ENCODE measurements around the gene ZFP69. TPM values are rescaled to one million over a fixed set of nuclear protein-coding genes. Genes with fewer than 3 reads are reported as not detected.
A peak's percentile ranks its signal among the peaks of the same experiment; 100 is the strongest.

ZFP69 gene
- total RNA-seq, 2 experiments from 2014 or later, result 4.3 to 5.6 TPM

GRCh38 chr1:40449684-40450494, 27.2 kb upstream of the ZFP69 start, which contains the start of gene ZFP69B:
Gene ZFP69B, plus strand, starts transcription at chr1:40450476. Its CDS starts 486 bp downstream, at chr1:40450962.
- CTCF ChIA-PET (ENCODE audit: unreplicated experiment), result interaction anchor here (0.7 to 1.3 kb wide), 3 partner anchors 12 to 376 kb away, joined by 3 read pairs; no protein-coding TSS in a partner anchor
- no TSS peak for BruUV-seq (replicated peaks)
- peaks cover 23% of the 10 kb centered on the region; the same call in 1 of the 2 replicates for H3K79me2 ChIP-seq (ENCODE audit: insufficient read depth, low read depth, low read length)

GRCh38 chr1:40450495-40451237, 26.4 kb upstream of the ZFP69 start:
- H4K20me1 ChIP-seq (ENCODE audit: insufficient read depth, low read length), result no peaks in the 10 kb centered on the region
- intact Hi-C loops (cut with micrococcal nuclease; ENCODE audit: unreplicated experiment), result no loop called here
- CTCF ChIA-PET (ENCODE audit: unreplicated experiment), result interaction anchor here (0.7 to 1.3 kb wide), 3 partner anchors 13 to 377 kb away, joined by 3 read pairs; no protein-coding TSS in a partner anchor
- peaks cover 19% of the 10 kb centered on the region for H3K4me1 ChIP-seq (ENCODE audit: insufficient read depth, low read length, poor library complexity, severe bottlenecking)
- H3K9me2 ChIP-seq (ENCODE audit: insufficient read depth, low read length), result no peaks in the 10 kb centered on the region
- POLR2A ChIA-PET, result interaction anchor here (0.5 to 1.7 kb wide), 17 partner anchors 10 to 743 kb away, joined by 3 to 6 read pairs (median 4); partner anchors contain the start of genes EXO5 and ZNF684
- H3K4me3 ChIP-seq (ENCODE audit: low read depth, low read length, poor library complexity, severe bottlenecking), result peak overlapping the region; percentile 81
- H3K36me3 ChIP-seq (ENCODE audit: insufficient read depth, low read length), result peaks cover 37% of the 10 kb centered on the region
- BruUV-seq (replicated peaks), result TSS peak; percentile 85
- TF ChIP-seq EZH2phosphoT487 (IDR thresholded peaks at IDR 0.05; ENCODE audit: borderline replicate concordance, low read depth, low read length), result no peak
- TF ChIP-seq CTCF (conservative IDR thresholded peaks at IDR 0.05; ENCODE audit: low read length), result 0 out of 2 replicates have a peak, but pooled peaks have one; percentile 9
- DNase-seq (ENCODE audit: low spot score), result peak; percentile 69
- H3K27ac ChIP-seq (ENCODE audit: low read depth, low read length, poor library complexity, severe bottlenecking), result peak overlapping the region; percentile 75
- H2AFZ ChIP-seq (ENCODE audit: low read length), result peak overlapping the region; percentile 78
- H3K79me2 ChIP-seq (ENCODE audit: insufficient read depth, low read depth, low read length), result peaks cover 23% of the 10 kb centered on the region; the same call in 1 of the 2 replicates
- peaks cover 35% of the 10 kb centered on the region; the same call in 1 of the 2 replicates for H3K9me3 ChIP-seq (ENCODE audit: low read length)
- H3K4me2 ChIP-seq (ENCODE audit: low read length), result peak overlapping the region; percentile 94

More at GRCh38 chr1:40449684-40450494, 27.2 kb upstream of the ZFP69 start, which contains the start of gene ZFP69B:
- peaks cover 31% of the 10 kb centered on the region for H3K36me3 ChIP-seq (ENCODE audit: insufficient read depth, low read length)
- peak within 1 kb of the TSS; percentile 97 for H2AFZ ChIP-seq (ENCODE audit: low read length)
- peaks cover 19% of the 10 kb centered on the region for H3K4me1 ChIP-seq (ENCODE audit: insufficient read depth, low read length, poor library complexity, severe bottlenecking)
- H3K9me3 ChIP-seq (ENCODE audit: low read length), result peaks cover 29% of the 10 kb centered on the region; the same call in 1 of the 2 replicates
- intact Hi-C loops (cut with micrococcal nuclease; ENCODE audit: unreplicated experiment), result no loop called here
- peak within 1 kb of the TSS; percentile 81 for H3K4me3 ChIP-seq (ENCODE audit: low read depth, low read length, poor library complexity, severe bottlenecking)
- DNase-seq (ENCODE audit: low spot score), result peak; percentile 95
- TF ChIP-seq CTCF (conservative IDR thresholded peaks at IDR 0.05; ENCODE audit: low read length) (peak; percentile 19; the same call in 1 of the 2 replicates), EZH2phosphoT487 (IDR thresholded peaks at IDR 0.05; ENCODE audit: borderline replicate concordance, low read depth, low read length) (no peak)
- POLR2A ChIA-PET, result interaction anchor here (0.6 to 1.7 kb wide), 11 partner anchors 11 to 298 kb away, joined by 3 to 6 read pairs (median 4); partner anchors contain the start of gene EXO5
- no peaks in the 10 kb centered on the region for H3K9me2 ChIP-seq (ENCODE audit: insufficient read depth, low read length)
- peak within 1 kb of the TSS; percentile 75 for H3K27ac ChIP-seq (ENCODE audit: low read depth, low read length, poor library complexity, severe bottlenecking)
- H4K20me1 ChIP-seq (ENCODE audit: insufficient read depth, low read length), result no peaks in the 10 kb centered on the region
- peak within 1 kb of the TSS; percentile 94 for H3K4me2 ChIP-seq (ENCODE audit: low read length)

Measured in OCI-LY7 (cell line).